ENCODE data around the gene ENTR1.

The ENTR1 gene, protein sequence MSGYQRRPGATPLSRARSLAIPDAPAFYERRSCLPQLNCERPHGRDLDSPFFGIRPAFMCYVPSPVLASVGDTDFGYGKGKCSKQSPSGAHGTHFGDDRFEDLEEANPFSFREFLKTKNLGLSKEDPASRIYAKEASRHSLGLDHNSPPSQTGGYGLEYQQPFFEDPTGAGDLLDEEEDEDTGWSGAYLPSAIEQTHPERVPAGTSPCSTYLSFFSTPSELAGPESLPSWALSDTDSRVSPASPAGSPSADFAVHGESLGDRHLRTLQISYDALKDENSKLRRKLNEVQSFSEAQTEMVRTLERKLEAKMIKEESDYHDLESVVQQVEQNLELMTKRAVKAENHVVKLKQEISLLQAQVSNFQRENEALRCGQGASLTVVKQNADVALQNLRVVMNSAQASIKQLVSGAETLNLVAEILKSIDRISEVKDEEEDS

DNA sequence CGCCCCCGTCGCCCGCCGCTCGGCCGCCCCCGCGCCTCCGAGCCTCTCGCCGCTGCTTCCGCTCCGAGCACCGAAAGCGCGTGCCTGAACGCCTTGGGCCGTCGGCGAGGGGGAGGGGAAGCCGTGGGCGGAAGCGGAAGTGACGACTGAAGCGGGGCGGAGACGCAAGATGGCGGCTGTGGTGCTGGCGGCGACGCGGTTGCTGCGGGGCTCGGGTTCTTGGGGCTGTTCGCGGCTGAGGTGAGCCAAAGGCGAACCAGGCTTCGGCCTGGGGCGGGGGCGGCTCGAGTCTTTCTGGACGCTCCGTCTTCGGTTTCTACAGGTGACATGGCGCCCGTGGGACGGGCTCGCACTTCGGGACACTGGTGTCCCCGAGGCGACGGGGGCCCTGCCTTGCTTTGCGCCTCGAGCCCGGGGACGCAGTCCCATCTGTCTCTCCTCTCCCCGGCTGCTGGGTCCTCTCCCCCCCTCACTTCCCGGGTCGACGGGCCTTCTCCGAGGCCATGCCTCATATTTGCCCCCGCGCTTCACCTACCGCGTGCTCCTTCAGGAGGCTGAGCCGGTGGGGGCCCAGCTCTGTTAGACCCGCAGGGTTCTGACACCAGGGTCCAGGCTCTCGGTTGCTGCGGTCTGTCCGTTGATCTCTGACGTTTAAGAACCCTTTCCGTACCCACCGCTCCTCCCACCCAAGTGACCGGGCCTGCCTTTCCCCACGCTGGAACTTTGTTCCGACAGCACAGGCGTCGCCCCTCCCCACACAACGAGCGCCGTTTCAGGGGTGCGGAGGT is at the start of gene ENTR1, which contains the start of gene PMPCA:
ENTR1 (minus strand) TSS at position 115 of the 788 bp plus-strand sequence. CDS start 217 bp downstream, outside the sequence.
PMPCA (plus strand) TSS at position 159 of the 788 bp plus-strand sequence; CDS start at position 170, 11 bp downstream.
- DNase-seq (ENCODE audit: low read depth in 2 of 2): peak; percentile 85 to 99

DNA sequence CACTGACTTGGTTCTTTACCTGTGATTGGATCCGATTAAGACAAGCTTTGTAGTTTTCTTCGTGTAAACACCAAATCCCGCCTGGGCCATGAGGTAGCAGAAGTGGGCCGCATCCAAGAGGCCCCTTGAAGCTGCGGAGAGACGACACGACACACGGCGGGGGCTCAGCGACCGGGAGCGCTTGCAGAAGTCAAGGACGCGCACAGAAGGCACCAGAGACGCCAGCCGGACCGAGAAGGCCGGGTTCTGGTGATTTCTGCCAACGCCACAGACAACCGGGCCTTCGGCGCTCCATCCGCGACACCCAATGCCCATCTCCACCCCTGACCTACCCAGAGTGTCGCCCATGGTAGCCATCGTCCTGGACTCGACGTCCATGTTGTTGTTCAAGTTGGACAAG is 49.0 kb upstream of the ENTR1 start:
- no peak for DNase-seq (ENCODE audit: low read depth in 2 of 2)

DNA sequence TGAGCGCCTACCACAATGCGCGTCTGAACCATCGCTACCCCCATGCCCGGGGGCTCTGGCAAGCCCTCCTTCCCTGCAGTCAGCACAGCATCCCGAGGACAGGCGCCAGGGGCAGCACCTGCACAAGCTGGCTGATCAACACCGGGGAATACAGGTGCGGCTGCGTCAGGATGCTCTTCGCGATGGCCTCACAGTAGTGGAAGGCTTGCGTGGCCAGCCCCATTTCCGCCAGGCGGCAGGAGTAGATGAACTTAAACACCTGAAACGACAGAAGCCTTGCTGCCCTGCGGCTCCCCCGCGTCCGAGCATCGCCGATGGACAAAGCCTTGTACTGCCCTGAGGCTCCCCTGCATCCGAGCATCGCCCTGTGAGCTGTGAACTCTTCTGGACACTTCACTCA is 46.9 kb upstream of the ENTR1 start:
- DNase-seq (ENCODE audit: low read depth in 2 of 2): no peak

DNA sequence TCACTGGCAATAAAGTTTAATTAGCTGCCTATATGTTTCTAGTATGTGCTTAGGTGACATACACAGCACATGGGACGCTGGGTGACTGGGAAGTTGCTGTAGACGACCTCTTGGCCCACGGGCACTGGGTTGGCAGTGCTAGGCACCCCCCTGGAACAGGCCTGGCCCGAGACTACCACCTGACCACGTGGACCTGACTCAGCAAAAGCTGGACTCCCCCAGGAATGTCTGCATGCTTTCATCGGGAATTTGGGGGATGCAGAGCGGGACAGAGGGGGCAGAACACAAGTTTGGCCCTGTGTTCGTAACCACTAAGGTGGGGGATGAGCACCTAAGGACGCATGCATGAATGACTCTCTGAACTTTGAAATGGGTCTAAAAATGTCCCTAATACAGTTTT is 45.8 kb upstream of the ENTR1 start:
- DNase-seq (ENCODE audit: low read depth in 2 of 2): no peak

DNA sequence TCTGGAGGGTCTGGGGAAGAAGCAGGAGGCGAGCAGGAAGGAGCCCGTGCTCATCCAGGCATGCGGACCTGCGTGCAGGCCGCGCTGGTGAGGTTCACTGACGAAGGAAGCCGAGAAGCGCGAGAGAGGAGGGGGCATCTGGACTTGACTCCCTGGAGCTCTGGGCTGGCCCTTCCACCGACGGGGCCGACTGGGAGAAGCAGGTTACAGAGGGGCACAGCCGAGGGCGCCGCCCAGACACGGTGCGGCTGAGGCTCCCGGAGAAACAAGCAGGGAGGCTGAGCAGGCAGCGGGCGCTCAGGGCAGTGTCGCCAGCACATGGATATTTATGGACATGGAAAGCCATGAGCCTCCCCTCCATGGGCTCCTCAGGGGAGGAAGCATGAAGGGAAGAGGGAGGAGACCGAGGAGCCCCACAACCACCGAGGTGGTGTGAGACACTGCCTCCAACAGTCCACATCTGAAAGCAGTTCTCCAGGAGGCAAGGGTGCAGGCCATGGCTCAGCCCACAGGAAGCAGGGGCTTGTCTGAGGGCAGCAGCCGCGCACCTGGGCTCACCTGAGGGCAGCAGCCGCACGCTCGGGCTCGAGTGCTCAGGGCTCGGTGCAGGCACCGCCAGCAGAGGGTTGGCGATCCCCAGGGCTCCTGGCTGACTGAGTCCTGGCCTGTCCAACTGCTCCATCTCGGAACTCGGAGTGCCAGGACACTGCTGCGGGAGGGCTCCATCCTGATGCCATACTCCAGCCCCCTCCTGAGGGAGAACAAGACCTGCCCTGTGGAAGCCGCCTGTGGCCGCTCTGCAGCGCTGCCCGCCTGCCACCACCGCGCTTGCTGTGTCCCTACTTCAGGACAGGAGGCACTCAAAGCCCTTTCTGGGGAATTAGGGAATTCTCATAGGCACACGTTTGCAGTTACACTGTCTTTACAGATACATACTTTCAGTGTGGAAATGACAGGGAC is 44.9 kb upstream of the ENTR1 start:
- DNase-seq (ENCODE audit: low read depth in 2 of 2): no peak

DNA sequence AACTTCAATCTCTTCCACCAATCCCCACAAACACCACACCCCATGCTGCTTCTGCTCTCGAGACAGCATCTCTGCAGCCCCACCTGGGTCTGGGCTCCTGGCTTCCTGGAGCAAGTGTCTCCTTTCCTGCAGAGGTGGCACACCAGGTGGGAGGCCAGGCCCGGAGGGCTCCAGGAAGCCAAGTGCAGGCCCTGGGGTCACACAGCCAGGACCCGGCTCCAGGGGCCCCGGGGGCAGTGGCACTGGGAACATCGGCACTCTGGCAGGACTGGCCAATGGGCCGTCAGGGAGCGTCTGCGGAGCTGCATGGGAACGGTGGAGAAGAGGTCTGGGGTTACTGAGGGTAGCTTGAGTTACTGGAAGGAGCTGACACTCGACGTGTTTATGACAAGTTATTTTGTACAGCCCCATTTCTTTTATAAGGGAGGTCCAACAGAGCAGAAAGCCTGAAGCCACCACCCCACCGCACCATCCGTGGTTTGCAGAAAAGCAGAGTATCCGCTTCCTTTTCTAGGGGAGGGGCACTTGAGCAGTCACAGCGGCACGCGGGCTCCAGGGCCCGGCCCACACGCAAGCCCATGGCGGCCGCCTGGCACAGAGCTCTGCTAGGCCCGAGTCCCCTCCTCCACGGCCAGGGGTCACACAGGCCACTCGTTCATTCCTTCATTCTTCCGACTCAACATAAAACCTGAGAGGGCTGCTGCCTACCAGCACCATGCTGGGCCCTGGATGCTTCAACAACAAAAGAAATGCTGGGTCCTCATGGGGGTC is 43.8 kb upstream of the ENTR1 start:
- no peak for DNase-seq (ENCODE audit: low read depth in 2 of 2)

DNA sequence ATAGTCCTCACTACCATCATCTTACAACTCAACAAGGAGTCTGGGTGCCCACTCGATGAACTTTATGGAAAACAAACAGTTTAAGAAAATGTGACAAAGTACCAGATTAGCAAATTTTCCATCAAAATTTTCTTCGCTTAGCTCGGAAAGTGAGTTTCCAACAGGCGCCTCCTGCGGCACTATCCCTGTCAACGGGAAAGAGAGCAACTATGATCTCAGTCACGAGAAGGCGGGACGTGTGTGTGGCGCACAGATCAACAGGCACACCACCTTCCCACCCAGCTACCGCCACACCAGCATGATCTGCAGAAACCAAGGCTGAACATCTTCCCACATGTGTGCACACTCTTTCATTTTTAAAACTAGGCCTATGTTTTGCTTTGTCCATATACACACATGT is 42.9 kb upstream of the ENTR1 start:
- DNase-seq (ENCODE audit: low read depth in 2 of 2): no peak

DNA sequence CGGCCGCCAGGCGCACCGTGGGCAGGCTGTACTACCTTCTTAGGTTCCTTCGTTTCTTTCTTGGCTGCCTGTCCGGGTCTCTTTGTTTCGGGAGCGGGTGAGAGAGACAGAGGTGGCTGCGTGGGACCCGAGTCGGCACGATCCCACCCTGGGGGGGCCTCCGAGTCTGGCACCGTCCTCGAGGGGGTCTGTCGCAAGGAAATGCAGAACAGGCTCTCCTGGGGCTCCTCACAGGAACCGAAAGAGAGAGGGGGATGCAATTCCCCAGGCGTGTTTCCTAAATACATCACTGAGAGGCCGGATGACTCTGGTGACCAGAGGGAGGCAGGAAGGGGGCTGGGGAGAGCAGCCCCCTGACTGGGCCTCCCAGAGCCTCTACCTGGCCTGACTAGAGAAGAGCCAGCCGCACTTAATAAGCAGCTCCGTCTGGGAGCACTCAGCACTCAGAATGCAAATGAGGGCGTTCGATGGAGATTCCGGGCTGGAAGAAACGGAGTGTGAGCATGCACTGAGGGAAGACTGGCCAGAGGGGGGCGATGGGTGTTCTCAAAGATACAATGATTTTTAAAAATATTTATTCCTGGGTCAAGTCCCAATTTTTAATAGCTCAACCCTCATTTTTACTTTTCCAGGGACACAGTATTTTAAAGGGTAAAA is 40.9 kb upstream of the ENTR1 start:
- no peak for DNase-seq (ENCODE audit: low read depth in 2 of 2)

DNA sequence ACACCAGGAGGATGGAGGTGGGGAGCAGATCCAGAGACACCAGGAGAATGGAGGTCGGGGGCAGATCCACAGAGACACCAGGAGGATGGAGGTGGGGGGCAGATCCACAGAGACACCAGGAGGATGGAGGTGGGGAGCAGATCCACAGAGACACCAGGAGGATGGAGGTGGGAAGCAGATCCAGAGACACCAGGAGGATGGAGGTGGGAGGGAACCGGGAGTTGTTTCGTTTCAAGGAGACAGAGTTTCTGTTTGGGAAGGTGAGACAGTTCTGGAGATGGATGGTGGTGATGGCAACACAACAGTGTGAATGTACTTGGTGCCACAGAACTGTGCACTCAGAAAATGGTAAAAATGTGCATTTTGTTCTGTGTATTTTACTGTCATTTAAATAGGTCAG is 38.2 kb upstream of the ENTR1 start:
- no peak for DNase-seq (ENCODE audit: low read depth in 2 of 2)

DNA sequence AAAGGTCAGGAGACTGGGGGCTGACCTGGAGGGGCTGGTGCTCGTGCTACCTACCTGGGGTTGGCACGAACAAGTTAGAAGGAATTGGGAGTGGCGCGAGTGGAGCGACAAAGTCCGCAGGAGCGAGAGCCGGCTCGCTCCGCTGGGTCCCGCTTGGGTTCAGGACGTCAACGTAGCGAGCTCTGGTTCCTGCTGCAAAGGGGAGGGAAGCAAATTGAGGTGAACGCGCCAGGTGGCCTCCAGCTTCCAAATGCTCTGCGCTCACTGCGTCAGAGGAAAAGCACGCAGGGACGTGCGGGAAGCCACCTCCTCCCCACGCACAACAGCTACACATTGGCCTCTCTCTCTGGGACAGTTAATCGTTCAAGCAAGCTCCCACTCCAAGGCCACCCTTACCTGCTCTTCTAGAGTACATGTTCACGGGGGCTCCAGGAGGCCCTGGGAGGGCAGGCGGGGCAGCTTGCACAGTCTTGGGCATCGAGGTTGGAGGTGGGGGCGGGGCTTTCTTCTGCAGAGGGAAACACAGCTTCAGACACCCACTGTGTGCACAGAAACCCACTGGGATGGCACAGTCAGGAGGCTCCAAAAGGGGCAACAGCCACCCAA is 36.9 kb upstream of the ENTR1 start:
- DNase-seq (ENCODE audit: low read depth in 2 of 2): no peak

DNA sequence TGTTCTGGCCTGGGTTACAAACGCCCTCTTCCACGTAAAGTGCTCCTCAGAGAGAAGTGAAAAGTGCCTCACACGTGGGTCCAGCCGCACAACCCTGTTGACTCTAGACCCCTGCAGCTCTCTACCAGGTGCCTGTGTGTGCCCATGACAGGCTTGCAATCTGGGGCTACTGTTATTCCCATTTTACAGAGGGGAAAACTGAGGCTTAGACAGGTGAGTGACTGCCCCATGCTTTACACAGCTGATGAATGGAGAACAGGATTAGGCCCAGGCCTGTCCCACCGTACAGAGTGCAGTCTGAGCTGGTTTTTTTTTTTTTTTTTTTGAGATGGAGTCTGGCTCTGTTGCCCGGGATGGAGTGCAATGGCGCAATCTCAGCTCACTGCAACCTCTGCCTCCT is 35.4 kb upstream of the ENTR1 start:
- no peak for DNase-seq (ENCODE audit: low read depth in 2 of 2)

DNA sequence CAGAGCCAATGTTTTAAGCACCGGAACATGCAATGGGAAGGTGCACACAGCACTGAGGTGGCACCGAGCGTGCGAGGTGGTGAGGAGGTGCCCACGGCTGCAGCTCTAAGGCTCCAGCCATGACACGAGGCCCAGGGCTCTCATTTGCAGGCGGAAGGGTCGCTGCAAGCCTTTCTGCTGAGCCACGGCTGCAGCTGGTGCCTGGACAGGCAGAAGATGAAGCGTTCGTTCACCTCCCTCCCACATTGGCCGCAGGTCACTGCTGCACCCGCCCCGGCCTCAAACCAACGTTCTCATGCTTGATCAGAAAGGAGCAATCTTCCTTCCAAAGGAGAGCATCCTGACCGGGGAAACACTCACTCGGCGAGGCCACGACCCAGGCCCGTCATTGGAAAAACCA is 33.7 kb upstream of the ENTR1 start:
- no peak for DNase-seq (ENCODE audit: low read depth in 2 of 2)

DNA sequence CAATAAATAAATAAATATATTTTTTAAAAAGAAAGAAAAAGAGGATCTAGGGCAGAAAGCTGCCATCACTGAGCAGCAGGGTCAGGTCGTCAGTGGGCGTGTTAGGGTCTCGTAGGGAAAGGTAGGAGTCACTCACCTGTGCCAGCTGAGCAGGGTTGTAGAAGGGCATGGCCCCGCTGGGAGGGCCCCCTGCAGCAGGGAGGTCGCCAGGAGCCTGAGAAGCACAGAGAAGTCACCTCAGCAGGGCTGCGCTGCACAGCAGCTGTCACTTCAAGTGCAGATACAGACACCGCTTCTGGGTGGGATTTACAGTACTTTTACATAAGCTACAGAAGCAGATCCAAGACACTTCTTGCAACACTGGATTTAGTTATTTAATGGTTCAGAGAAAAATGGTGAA is 33.3 kb upstream of the ENTR1 start:
- no peak for DNase-seq (ENCODE audit: low read depth in 2 of 2)

DNA sequence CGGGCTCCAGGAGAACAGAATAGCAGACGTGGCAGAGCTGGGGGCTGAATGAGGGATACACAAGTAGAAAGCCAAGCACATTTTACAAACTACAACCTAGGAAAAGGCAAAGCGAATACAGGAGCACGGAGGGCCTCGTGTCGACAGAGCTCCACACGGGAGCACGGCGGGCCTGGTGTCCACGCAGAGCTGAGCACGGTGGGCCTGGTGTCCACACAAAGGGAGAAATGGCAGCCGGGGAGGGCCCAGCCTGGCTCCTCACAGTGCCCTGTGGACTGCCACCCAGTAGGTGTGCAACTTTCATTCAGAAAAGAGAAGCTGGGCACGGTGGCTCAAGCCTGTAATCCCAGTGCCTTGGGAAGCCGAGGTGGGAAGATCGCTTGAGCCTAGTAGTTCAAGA is 32.7 kb upstream of the ENTR1 start:
- DNase-seq (ENCODE audit: low read depth in 2 of 2): no peak

DNA sequence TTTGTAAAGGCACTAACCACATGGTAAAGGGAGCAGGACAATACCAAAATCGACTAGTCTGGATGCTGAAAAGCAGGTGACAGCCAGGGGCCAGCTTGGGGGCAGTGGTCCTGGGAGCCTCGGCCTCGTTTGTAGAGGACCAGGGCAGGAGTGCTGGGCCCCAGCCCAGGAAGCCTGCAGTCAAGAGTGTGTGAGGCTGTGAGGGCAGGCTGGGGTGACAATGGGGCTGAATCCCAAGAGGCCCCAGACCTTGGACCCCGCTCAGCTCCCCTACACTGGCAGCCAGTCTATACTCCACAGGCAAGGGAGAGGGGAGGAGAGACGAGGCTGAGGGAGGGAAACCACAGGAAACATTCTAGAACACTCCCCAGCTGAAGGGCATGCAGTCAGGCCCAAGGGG is 31.9 kb upstream of the ENTR1 start:
- DNase-seq (ENCODE audit: low read depth in 2 of 2): no peak

DNA sequence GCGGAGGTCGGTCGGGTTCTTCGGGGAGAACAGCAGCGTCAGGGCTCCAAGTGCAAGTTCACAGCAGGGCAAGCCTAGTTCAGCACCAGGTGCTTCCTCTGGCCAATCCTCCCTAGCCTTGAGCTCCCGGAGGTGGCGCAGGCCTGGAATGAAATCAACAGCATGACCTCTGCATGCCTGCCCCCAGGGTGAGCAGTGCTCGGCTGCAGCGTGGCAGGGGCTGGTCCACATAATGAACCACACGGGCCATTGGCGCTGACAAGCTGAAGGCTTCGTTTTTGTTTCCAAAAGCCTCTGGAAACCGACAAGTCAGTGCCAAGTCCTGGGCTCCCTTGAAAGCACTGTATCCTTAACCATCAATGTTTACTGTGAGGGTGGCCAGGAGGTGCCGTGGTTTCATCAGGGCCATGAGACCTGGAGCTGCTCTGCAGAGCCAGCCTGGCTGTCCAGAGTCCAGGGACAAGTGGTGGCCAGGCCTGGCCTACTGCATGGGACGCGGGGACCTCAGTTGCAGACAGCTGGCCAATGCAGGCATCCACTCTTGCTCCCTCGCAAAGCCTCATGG is 31.3 kb upstream of the ENTR1 start:
- no peak for DNase-seq (ENCODE audit: low read depth in 2 of 2)

DNA sequence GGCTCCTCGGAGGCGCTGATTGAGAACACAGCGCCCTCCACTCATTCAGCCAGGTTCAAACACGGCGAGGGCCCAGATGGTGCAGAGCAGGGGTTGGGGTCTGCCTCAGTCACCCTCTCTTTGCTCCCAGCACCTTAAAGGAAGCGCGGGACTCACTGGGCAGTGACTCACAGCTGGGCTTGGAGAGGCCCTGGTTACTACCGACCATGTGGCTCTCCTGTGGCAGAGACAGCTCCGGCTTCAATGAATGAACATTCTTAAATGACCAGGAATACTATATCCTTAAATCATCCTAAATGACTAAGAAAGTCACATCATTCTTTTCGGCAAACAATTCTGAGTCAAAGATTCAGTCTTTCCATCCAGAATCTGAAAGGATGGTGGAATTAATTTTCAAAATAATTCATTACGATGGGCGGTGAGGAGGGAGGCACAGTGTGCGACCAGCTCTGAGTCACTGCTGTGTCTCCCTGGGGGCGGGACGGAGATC is 30.8 kb upstream of the ENTR1 start:
- DNase-seq (ENCODE audit: low read depth in 2 of 2): no peak

DNA sequence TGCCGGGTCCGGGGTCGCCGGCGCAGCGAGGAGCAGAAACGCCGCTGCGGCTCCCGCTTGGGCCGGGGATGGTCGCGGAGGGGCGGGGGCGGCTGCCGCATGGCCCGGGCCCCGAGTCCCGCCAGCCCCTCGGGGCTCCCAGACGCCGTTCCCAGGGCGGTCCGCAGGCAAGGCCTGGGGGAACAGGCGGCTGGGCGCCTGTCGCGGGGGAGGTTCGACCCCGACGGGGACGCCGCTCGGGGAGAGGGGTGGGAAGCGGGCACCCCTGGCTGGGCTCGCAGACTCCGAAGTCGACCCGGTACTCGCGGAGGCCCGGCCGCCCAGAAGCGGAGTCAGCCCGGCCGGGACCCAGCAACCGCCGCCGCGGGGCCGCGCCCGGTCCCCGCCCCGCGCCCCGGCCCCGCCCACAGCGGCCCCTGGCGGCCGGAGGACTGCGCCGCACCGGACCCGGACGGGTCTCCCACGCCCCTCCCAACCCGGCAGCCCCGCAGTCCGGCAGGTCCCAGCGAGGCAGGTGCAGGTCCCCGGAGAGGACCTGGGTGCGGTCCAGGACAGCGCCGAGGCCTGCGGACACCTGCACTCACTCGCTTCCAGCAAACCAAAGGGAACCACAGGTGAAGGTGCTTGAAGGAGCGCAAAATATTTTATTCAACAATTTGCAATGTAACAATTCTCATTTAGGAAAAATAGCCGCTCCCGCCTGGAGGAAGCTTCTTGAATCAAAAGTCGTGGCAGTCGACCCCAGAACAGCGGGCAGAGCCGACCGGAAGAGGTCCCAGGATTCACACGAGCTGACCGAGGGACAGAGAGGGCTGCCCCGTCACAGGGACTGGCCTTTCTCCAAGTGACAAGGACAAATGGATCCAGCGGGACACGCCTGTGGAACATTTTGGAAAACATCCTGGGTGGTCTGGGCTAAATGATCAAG is 29.3 kb upstream of the ENTR1 start, which contains the start of gene INPP5E:
INPP5E (minus strand) TSS at position 365 of the 928 bp plus-strand sequence. CDS start 426 bp downstream, outside the sequence.
- DNase-seq (ENCODE audit: low read depth in 2 of 2): peak; percentile 63 to 90
